Fibroblast of the aortic adventitia (primary cell): ENCODE data around the gene TBC1D22A. TPM values are rescaled to one million over a fixed set of nuclear protein-coding genes. Genes with fewer than 3 reads are reported as not detected.

Experiments used
- DNase-seq: peaks from one replicate; pipeline ENCODE4 v3.0.0-alpha.2; 2010; ENCODE audit warnings: low read depth
- H3K4me3 ChIP-seq: 2 replicates; pipeline ENCODE4 v1.5.1; 2011; ENCODE audit warnings: low read depth, mild to moderate bottlenecking, control low read depth, low read length, moderate library complexity
- total RNA-seq: library from RNA; depleted of rRNA; stranded (reverse); fragments of >200 nt; gene quantifications from 2 replicates; pipeline ENCODE4 v1.2.3, GENCODE V29; 2012; ENCODE audit warnings: low replicate concordance
- TF ChIP-seq, protein P1 (sequence below): IDR thresholded peaks from 2 replicates; pipeline ENCODE4 v1.5.1; 2011; ENCODE audit warnings: mild to moderate bottlenecking, low read length, control low read depth, inconsistent platforms; ENCODE audit not compliant: insufficient read depth

Gene TBC1D22A
- total RNA-seq, 1 donor = 13.8 TPM

DNA sequence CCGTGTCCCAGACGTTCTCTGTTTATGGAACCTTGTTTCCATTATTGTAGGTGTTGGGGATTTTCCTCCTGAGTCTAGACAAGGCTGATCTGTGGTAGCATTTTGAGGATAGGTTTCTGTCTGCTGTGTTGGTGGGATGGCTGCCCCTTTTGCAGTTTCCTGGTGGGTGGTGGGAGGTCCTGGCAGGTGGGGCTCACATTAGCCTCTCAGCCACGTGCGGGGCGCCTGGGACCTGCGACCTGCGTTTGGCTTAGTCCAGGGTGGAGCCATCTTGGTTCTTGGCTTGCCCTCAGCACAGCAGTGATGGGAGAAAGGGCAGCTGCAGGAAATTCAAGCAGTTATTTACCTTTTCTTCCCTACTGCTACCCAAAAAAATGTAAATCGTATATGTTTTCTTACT, 143.4 kb downstream of the TBC1D22A start:
- H3K4me3 ChIP-seq = no peak overlapping the region
- TF ChIP-seq, protein P1, sequence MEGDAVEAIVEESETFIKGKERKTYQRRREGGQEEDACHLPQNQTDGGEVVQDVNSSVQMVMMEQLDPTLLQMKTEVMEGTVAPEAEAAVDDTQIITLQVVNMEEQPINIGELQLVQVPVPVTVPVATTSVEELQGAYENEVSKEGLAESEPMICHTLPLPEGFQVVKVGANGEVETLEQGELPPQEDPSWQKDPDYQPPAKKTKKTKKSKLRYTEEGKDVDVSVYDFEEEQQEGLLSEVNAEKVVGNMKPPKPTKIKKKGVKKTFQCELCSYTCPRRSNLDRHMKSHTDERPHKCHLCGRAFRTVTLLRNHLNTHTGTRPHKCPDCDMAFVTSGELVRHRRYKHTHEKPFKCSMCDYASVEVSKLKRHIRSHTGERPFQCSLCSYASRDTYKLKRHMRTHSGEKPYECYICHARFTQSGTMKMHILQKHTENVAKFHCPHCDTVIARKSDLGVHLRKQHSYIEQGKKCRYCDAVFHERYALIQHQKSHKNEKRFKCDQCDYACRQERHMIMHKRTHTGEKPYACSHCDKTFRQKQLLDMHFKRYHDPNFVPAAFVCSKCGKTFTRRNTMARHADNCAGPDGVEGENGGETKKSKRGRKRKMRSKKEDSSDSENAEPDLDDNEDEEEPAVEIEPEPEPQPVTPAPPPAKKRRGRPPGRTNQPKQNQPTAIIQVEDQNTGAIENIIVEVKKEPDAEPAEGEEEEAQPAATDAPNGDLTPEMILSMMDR = no peak
- DNase-seq = no peak

- H3K4me3 ChIP-seq = no peak overlapping the region
- no peak for DNase-seq
- TF ChIP-seq, protein P1 = no peak
Observed at GRCh38 chr22:46906326-46907045, 144.0 kb downstream of the TBC1D22A start.

DNA sequence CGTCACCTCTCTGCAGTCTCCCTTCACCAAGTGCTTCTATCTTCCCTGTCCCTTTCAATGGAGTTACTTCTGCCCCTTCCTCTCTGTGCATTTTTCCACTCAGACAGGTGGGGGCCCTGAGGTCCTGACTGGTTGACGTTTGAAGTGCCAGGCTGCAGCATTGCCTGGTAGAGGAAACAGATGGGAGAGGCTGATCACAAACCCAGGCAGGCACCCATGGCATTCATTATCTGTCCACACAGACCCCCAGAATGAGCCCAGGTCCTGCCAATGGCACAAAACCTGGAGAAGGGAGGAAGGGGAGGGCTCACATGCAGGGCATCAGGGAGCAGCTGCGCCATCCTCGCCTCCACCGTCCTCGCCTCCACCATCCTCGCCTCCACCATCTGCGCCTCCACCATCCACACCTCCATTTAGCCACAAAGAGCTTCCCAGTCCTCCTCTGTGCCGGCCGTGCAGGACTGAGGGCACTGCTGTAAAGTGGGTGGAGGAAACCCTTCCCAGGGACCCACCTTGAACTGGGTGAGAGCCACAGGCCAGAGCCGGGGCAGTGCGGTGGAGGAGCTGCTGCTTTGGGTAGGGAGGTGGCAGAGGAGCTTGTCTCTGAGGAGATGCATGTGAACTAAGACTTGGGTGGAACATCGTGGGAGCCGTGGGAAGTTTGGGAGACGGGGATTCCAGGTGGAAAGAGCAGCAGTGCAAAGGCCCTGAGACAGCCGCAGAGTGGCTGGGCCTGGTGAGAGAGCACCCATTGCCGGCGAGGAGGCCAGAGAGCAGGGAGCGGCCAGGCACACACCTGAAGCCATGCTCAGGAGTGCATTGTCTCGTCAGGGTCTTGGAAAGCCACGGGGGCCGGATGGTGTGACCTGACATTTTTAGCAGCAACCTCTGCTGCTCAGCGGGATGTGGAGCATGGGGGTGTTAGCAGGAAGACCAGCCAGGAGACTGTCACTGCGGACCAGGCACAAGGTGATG, 145.1 kb downstream of the TBC1D22A start:
- no peak overlapping the region for H3K4me3 ChIP-seq

GRCh38 chr22:46908641-46909107, 146.2 kb downstream of the TBC1D22A start:
- TF ChIP-seq, protein P1 = no peak
- no peak overlapping the region for H3K4me3 ChIP-seq
- DNase-seq = no peak

More for the DNA sequence above, 145.1 kb downstream of the TBC1D22A start:
- TF ChIP-seq, protein P1 = no peak
- no peak for DNase-seq

DNA sequence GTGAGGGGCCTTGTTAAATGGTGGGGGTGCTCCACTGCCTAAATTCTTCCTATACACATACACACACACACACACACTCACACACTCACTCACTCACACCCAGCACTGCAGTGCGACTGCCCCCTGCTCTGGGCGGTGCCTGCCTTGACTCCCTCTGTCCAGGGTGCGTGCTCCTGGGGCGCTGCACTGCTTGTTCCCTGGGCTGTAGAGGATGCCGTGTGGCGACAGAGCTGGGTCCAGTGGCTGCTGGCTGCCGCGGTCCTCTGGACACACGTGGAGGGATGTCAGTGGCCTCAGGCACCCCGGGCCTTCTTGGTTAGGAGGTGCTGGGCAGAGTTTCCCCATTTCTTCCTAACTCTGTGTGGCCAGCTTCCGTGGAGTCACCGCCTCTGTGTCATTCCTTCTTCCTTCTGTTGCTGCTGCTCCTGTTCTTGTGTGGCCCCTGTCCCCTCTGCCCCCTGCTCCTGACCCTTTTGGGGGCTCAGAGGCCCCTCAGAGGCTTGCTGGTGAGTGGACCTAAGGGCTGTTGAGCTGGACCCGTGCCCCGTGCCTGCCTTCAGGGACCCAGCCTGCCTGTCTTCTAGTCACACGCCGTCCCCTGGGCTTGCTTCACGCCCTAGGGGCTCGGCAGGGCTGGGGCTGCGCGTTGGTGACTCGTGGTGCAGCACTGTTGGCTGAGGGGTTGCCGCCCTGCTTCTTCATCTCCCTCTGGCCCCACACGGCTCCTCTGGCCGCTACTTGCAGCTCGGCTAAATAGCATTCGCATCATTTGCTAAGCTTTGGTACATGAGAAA, 147.0 kb downstream of the TBC1D22A start:
- TF ChIP-seq, protein P1 = no peak
- DNase-seq = no peak
- H3K4me3 ChIP-seq = no peak overlapping the region

GRCh38 chr22:46910624-46911023, 148.2 kb downstream of the TBC1D22A start:
- DNase-seq = no peak
- TF ChIP-seq, protein P1 = no peak
- H3K4me3 ChIP-seq = no peak overlapping the region
